Measurements from ENCODE around the gene PP2D1.

- no peak for TF ChIP-seq REST (IDR thresholded peaks at IDR 0.05; ENCODE audit: low read depth, low read length)
- no peak for TF ChIP-seq ELF1 (IDR thresholded peaks at IDR 0.05)
- no peak for TF ChIP-seq EP300 (IDR thresholded peaks at IDR 0.05; ENCODE audit: borderline replicate concordance in 1 of 2, low read depth in 1 of 2, low read length in 1 of 2)
- no peak for TF ChIP-seq CHD2 (IDR thresholded peaks at IDR 0.05; ENCODE audit: low read length, partially characterized antibody)
- TF ChIP-seq, protein P1, sequence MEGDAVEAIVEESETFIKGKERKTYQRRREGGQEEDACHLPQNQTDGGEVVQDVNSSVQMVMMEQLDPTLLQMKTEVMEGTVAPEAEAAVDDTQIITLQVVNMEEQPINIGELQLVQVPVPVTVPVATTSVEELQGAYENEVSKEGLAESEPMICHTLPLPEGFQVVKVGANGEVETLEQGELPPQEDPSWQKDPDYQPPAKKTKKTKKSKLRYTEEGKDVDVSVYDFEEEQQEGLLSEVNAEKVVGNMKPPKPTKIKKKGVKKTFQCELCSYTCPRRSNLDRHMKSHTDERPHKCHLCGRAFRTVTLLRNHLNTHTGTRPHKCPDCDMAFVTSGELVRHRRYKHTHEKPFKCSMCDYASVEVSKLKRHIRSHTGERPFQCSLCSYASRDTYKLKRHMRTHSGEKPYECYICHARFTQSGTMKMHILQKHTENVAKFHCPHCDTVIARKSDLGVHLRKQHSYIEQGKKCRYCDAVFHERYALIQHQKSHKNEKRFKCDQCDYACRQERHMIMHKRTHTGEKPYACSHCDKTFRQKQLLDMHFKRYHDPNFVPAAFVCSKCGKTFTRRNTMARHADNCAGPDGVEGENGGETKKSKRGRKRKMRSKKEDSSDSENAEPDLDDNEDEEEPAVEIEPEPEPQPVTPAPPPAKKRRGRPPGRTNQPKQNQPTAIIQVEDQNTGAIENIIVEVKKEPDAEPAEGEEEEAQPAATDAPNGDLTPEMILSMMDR (IDR thresholded peaks at IDR 0.05), result no peak
- no peak for TF ChIP-seq TCF12 (IDR thresholded peaks at IDR 0.05)
- TF ChIP-seq TEAD4 (IDR thresholded peaks at IDR 0.05; ENCODE audit: borderline replicate concordance, insufficient read depth), result no peak
- no peak for TF ChIP-seq TAF1 (IDR thresholded peaks at IDR 0.05; ENCODE audit: borderline replicate concordance, low read depth, low read length)
- TF ChIP-seq, protein P2, sequence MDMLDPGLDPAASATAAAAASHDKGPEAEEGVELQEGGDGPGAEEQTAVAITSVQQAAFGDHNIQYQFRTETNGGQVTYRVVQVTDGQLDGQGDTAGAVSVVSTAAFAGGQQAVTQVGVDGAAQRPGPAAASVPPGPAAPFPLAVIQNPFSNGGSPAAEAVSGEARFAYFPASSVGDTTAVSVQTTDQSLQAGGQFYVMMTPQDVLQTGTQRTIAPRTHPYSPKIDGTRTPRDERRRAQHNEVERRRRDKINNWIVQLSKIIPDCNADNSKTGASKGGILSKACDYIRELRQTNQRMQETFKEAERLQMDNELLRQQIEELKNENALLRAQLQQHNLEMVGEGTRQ (IDR thresholded peaks at IDR 0.05; ENCODE audit: borderline replicate concordance, low read depth, low read length), result no peak
- no peak for TF ChIP-seq MXI1 (IDR thresholded peaks at IDR 0.05; ENCODE audit: low read depth, low read length)
- no peak for TF ChIP-seq POLR2AphosphoS5 (IDR thresholded peaks at IDR 0.05; ENCODE audit: low read depth, low read length)
- no peak for TF ChIP-seq RCOR1 (IDR thresholded peaks at IDR 0.05; ENCODE audit: low read length)
Measured at GRCh38 chr3:19967812-19968211, 44.3 kb downstream of the PP2D1 start.
